HL-60 (cell line): ENCODE results near the gene WDR91.

Experiments used
- CTCF ChIP-seq: IDR thresholded peaks from one replicate; pipeline ENCODE4 v1.5.1; 2011; ENCODE audit warnings: low read length, control low read depth, inconsistent platforms; ENCODE audit not compliant: insufficient read depth
- GABPA ChIP-seq: IDR thresholded peaks from 2 replicates; pipeline ENCODE4 v1.6.1; 2012; ENCODE audit warnings: low read depth
- POLR2AphosphoS5 ChIP-seq: IDR thresholded peaks from 2 replicates; pipeline ENCODE4 v1.6.1; 2012; ENCODE audit warnings: low read depth
- REST ChIP-seq: IDR thresholded peaks from 2 replicates; pipeline ENCODE4 v1.6.1; 2012; ENCODE audit warnings: low read depth; ENCODE audit not compliant: insufficient replicate concordance
- SPI1 ChIP-seq: IDR thresholded peaks from 2 replicates; pipeline ENCODE4 v1.6.1; 2012; ENCODE audit warnings: low read depth, mild to moderate bottlenecking, borderline replicate concordance

- TF ChIP-seq GABPA (no peak), POLR2AphosphoS5 (no peak), CTCF (no peak), REST (no peak), SPI1 (no peak)
Measured at GRCh38 chr7:135178364-135178763, 33.0 kb downstream of the WDR91 start.
